ENCODE results near the gene GBP1. TPM values are rescaled to one million over a fixed set of nuclear protein-coding genes. Genes with fewer than 3 reads are reported as not detected.

Gene GBP1
- total and polyA plus RNA-seq, 2 of the 8 experiments (the other 6 are each of a cell fraction or from before 2014, with no cell fraction given), result not detected

GRCh38 chr1:89069951-89070350, 4.9 kb upstream of the GBP1 start:
- Histone ChIP-seq H3K4me2 (ENCODE audit: insufficient read depth in 1 of 2, low read depth in 2 of 2, low read length in 2 of 2) (no peak overlapping the region), H3K36me3 (ENCODE audit: control insufficient read depth in 2 of 4, insufficient read depth in 4 of 4, low read length in 3 of 4) (no peaks in the 10 kb centered on the region), H3K79me1 (ENCODE audit: low read depth, low read length) (no peaks in the 10 kb centered on the region), H3K27me3 (replicated peaks in 1 of 4; ENCODE audit: control insufficient read depth in 3 of 4, extremely low read depth in 1 of 4, insufficient read depth in 3 of 4, low read length in 3 of 4) (no peaks in the 10 kb centered on the region), H4K8ac (ENCODE audit: extremely low read depth, insufficient read depth, low read length) (no peak overlapping the region), H3K79me2 (ENCODE audit: control insufficient read depth in 1 of 2, insufficient read depth in 2 of 2, low read length in 2 of 2) (no peaks in the 10 kb centered on the region), H4K91ac (replicated peaks; ENCODE audit: insufficient read length, low read length) (no peak overlapping the region), H3K14ac (ENCODE audit: insufficient read length) (no peak overlapping the region), H4K5ac (ENCODE audit: insufficient read length, low read depth, low read length) (no peak overlapping the region), H2AK5ac (ENCODE audit: low read depth, low read length) (no peak overlapping the region), H2BK120ac (replicated peaks; ENCODE audit: low read depth, low read length) (no peak overlapping the region), H3K9ac (replicated peaks in 1 of 4; ENCODE audit: extremely low read depth in 1 of 4, low read depth in 3 of 4, low read length in 3 of 4) (no peak overlapping the region), H2BK20ac (ENCODE audit: low read length) (no peak overlapping the region), H3K18ac (ENCODE audit: extremely low read depth, low read length) (no peak overlapping the region), H3K23me2 (ENCODE audit: low read depth, low read length) (no peaks in the 10 kb centered on the region), H2BK5ac (ENCODE audit: low read depth, low read length) (no peak overlapping the region), H2BK12ac (ENCODE audit: low read depth, low read length) (no peak overlapping the region), H3K23ac (ENCODE audit: insufficient read length) (no peak overlapping the region), H4K20me1 (replicated peaks in 1 of 2; ENCODE audit: control insufficient read depth in 1 of 2, insufficient read depth in 2 of 2, low read length in 2 of 2) (no peaks in the 10 kb centered on the region), H3K4me3 (ENCODE audit: extremely low read depth in 1 of 4, insufficient read depth in 2 of 4, low read depth in 3 of 4, low read length in 4 of 4) (no peak overlapping the region), H3K4ac (replicated peaks; ENCODE audit: insufficient read length, low read depth, low read length) (no peak overlapping the region), H2BK15ac (ENCODE audit: low read length) (no peak overlapping the region), H3K9me3 (ENCODE audit: insufficient read depth in 2 of 2, low read depth in 1 of 2, low read length in 1 of 2) (no peaks in the 10 kb centered on the region), H3K4me1 (replicated peaks in 1 of 4; ENCODE audit: control insufficient read depth in 3 of 4, insufficient read depth in 4 of 4, low read length in 3 of 4) (no peaks in the 10 kb centered on the region), H2AFZ (ENCODE audit: low read length) (no peak overlapping the region), H3K27ac (ENCODE audit: low read depth, low read length) (no peak overlapping the region), H3K56ac (replicated peaks; ENCODE audit: insufficient read length, low read depth, low read length) (no peak overlapping the region)
- 91% methylated on average over 2 of the region's 2 CpGs; no CpG with 5 or more reads in 1 of the 2 experiments for WGBS, 2 experiments (ENCODE audit: extremely low coverage in 1 of 2, insufficient coverage in 1 of 2, insufficient read length in 1 of 2, insufficient replicate concordance in 2 of 2, low coverage in 1 of 2, low lambda C conversion rate in 2 of 2, missing lambda C conversion rate in 1 of 2)
- no peak for TF ChIP-seq RNF2 (IDR thresholded peaks at IDR 0.05; ENCODE audit: borderline replicate concordance, low read depth, low read length, missing control alignments, poor library complexity, severe bottlenecking)
- no peak for TF ChIP-seq JUN (IDR thresholded peaks at IDR 0.05; ENCODE audit: low read depth, low read length)
- no peak for TF ChIP-seq YY1 (IDR thresholded peaks at IDR 0.05; ENCODE audit: low read depth, low read length)
- TF ChIP-seq GABPA (IDR thresholded peaks at IDR 0.05; ENCODE audit: borderline replicate concordance, insufficient read depth, low read length), result no peak
- DNase-seq (ENCODE audit: low read depth in 1 of 2, low spot score in 2 of 2) (no peak), FAIRE-seq (no peak)
- POLR2A ChIA-PET (ENCODE audit: partially characterized antibody), result no interaction called here
- CTCF ChIA-PET (ENCODE audit: partially characterized antibody), result interaction anchor here (1.6 kb wide), 1 partner anchor 14 kb away, joined by 3 read pairs; no protein-coding TSS in a partner anchor
